ENCODE data around the gene KSR2. TPM values are rescaled to one million over a fixed set of nuclear protein-coding genes. Genes with fewer than 3 reads are reported as not detected.

KSR2 gene
- total and polyA plus RNA-seq, 10 of the 15 experiments (the other 5 are each of a cell fraction or from before 2014, with no cell fraction given) = under 0.01 to 1.5 (median 0.01) TPM; not detected in 3

GRCh38 chr12:117689857-117690256, 278.9 kb downstream of the KSR2 start:
- no peak overlapping the region for H3K4me2 ChIP-seq (ENCODE audit: control insufficient read depth, insufficient read depth)
- H3K79me2 ChIP-seq (ENCODE audit: control insufficient read depth, insufficient read depth, low read length) = no peaks in the 10 kb centered on the region
- ATAC-seq (no peak), FAIRE-seq (no peak), DNase-seq (ENCODE audit: low read depth, low spot score) (no peak)
- no peak overlapping the region for H2AFZ ChIP-seq (ENCODE audit: control insufficient read depth, low read depth, low read length)
- POLR2A ChIA-PET = no interaction called here
- H3K4me3 ChIP-seq = no peak overlapping the region
- RAD21 ChIA-PET (ENCODE audit: unreplicated experiment) = no interaction called here
- no TSS peak for BruUV-seq (replicated peaks)
- H3K9me3 ChIP-seq (replicated peaks; ENCODE audit: control insufficient read depth, insufficient read depth, low read length) = no peaks in the 10 kb centered on the region; the same call in 2 of the 3 replicates
- SMC1A ChIA-PET (ENCODE audit: uncharacterized antibody, unreplicated experiment) = no interaction called here
- H3K36me3 ChIP-seq (ENCODE audit: control insufficient read depth in 2 of 2, insufficient read depth in 2 of 2, low read length in 1 of 2) = no peaks in the 10 kb centered on the region
- H3K9ac ChIP-seq (ENCODE audit: control insufficient read depth, insufficient read depth, low read length) = no peak overlapping the region
- H3K4me1 ChIP-seq (ENCODE audit: control insufficient read depth, insufficient read depth, low read length) = no peaks in the 10 kb centered on the region
- CTCF ChIA-PET = interaction anchor here (0.6 to 0.7 kb wide), 2 partner anchors 148 to 468 kb away, joined by 3 to 4 read pairs; no protein-coding TSS in a partner anchor
- H3K27me3 ChIP-seq (replicated peaks in 1 of 2; ENCODE audit: control insufficient read depth in 2 of 2, insufficient read depth in 2 of 2, low read length in 1 of 2) = no peaks in the 10 kb centered on the region
- H3K27ac ChIP-seq (ENCODE audit: control insufficient read depth, insufficient read depth) = no peak overlapping the region
- no peak for TF ChIP-seq EZH2 (IDR thresholded peaks at IDR 0.05; ENCODE audit: borderline replicate concordance, control insufficient read depth, low read depth, low read length)
- TF ChIP-seq, protein P1, sequence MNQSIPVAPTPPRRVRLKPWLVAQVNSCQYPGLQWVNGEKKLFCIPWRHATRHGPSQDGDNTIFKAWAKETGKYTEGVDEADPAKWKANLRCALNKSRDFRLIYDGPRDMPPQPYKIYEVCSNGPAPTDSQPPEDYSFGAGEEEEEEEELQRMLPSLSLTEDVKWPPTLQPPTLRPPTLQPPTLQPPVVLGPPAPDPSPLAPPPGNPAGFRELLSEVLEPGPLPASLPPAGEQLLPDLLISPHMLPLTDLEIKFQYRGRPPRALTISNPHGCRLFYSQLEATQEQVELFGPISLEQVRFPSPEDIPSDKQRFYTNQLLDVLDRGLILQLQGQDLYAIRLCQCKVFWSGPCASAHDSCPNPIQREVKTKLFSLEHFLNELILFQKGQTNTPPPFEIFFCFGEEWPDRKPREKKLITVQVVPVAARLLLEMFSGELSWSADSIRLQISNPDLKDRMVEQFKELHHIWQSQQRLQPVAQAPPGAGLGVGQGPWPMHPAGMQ (IDR thresholded peaks at IDR 0.05; ENCODE audit: borderline replicate concordance) = no peak
- peak; percentile 79 for TF ChIP-seq ZBTB40 (IDR thresholded peaks at IDR 0.05; ENCODE audit: borderline replicate concordance)
- TF ChIP-seq, protein P2, sequence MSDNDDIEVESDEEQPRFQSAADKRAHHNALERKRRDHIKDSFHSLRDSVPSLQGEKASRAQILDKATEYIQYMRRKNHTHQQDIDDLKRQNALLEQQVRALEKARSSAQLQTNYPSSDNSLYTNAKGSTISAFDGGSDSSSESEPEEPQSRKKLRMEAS (IDR thresholded peaks at IDR 0.05; ENCODE audit: low read depth, low read length) = no peak
- no peak for TF ChIP-seq RAD21 (IDR thresholded peaks at IDR 0.05; ENCODE audit: insufficient read depth, low read depth, low read length)
- intact Hi-C loops (cut with micrococcal nuclease; ENCODE audit: unreplicated experiment) (no loop called here), in situ Hi-C loops (cut with MboI) (no loop called here)
- no peaks in the 10 kb centered on the region for H4K20me1 ChIP-seq (ENCODE audit: control insufficient read depth, insufficient read depth)
- WGBS (ENCODE audit: insufficient coverage, insufficient replicate concordance, low lambda C conversion rate, missing lambda C conversion rate) = 8% methylated on average over 1 of the region's 1 CpG

All from GM12878 (cell line).